ENCODE data around the gene ADCY3. TPM values are rescaled to one million over a fixed set of nuclear protein-coding genes. Genes with fewer than 3 reads are reported as not detected.

ADCY3 gene
- polyA plus RNA-seq (2014; cell fraction: cytosol; rRNA removed): 21.3 and 27.5 TPM in 2 replicates
- polyA plus RNA-seq (2014; cell fraction: nucleus; rRNA removed): 76.3 and 141 TPM in 2 replicates

- DNase-seq (ENCODE audit: low spot score): peak; percentile 33
Observed at GRCh38 chr2:24920098-24920808, at the start of gene ADCY3. ADCY3 (minus strand) TSS chr2:24920237; CDS start chr2:24918987, 1,250 bp downstream.

- no peak for DNase-seq (ENCODE audit: low spot score)
Observed at GRCh38 chr2:24969784-24970183, 49.7 kb upstream of the ADCY3 start.

- no peak for DNase-seq (ENCODE audit: low spot score)
Observed at GRCh38 chr2:24961903-24962302, 41.9 kb upstream of the ADCY3 start.

GRCh38 chr2:24959761-24960160 is 39.7 kb upstream of the ADCY3 start:
- DNase-seq (ENCODE audit: low spot score): no peak

DNA sequence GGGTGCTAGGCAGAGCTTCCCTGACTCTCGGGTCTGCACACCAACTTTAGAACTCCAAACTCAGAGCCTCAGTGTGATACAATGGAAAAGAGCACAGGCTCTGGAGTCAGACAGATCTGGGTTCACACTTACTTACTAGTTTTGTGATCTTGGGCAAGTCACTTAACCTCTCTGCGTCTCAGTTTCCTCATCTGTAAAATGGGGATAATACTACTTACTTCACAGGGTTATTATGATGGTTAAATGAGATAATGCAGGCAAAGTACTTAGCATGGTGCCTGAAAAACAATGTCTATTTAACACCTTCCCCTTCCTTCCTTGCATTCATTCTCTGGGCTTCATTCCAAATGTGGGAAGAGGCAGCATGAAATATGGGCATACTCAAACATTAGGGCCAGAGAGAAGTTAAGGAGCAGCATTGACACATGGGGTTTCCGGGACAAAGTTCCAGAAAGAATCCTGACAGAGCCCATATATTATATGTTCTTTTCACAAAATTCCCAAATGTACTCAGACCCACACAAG is 38.4 kb upstream of the ADCY3 start:
- DNase-seq (ENCODE audit: low spot score): no peak

- DNase-seq (ENCODE audit: low spot score): no peak
Observed at GRCh38 chr2:24957976-24958375, 37.9 kb upstream of the ADCY3 start.

- DNase-seq (ENCODE audit: low spot score): no peak
Observed at GRCh38 chr2:24957221-24957620, 37.2 kb upstream of the ADCY3 start.

GRCh38 chr2:24955921-24956320 is 35.9 kb upstream of the ADCY3 start:
- DNase-seq (ENCODE audit: low spot score): no peak

DNA sequence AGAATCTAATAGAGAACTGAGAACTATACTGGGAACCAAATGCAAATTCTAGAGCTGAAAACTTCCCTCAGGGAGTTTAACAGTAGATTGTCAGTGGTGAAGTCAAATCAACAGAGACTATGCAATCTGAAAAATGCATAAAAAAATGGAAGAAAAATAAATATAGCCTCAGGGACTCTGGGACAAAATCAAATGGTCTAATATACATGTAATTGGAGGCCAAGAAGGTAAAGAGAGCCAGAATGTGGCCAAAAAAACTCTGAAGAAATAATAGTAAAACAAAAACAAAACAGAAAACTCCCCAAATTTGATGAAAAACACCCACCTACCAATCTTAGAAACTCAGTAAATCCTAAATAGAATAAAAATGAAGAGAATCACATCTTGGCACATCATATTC is 35.2 kb upstream of the ADCY3 start:
- no peak for DNase-seq (ENCODE audit: low spot score)

DNA sequence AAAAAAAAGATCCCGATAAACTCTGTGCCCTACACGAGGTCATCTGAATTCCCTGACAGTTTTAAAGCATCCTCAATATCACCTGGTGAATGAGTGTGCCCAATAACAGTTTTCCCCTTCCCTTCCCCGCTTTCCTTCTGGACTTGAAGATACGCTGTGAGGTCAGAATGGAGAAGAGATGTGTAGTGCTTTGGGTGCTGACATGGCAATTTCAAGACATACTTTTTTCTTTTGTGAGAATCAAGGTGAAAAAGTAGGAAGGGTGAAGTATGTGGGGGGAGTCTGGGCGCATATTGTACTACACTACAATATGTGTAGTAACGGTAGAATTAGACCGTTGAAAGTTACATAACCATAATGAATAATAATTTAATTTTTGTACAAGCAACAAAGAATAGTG is 30.1 kb upstream of the ADCY3 start:
- no peak for DNase-seq (ENCODE audit: low spot score)

DNA sequence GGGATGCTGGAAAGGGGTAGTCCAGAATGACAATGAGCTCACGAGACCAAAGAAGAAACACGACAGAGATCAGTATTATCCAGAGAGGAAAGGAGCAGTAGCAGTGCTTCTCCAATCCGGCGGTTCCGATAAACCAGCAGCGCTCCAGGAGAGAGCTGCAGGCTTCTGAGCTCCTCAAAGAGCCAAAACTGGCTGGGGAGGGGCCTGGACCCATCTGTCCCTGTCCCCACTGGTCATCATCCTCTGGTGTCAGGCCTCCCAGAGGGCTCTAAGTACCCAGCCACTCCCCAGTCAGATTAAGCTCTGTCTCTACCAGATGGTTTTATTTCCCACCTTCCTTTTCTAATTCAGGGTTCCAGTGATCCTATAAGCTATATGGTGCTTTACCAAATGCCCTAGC is 28.5 kb upstream of the ADCY3 start:
- DNase-seq (ENCODE audit: low spot score): no peak

- DNase-seq (ENCODE audit: low spot score): no peak
Observed at GRCh38 chr2:24947561-24948157, 27.6 kb upstream of the ADCY3 start.

DNA sequence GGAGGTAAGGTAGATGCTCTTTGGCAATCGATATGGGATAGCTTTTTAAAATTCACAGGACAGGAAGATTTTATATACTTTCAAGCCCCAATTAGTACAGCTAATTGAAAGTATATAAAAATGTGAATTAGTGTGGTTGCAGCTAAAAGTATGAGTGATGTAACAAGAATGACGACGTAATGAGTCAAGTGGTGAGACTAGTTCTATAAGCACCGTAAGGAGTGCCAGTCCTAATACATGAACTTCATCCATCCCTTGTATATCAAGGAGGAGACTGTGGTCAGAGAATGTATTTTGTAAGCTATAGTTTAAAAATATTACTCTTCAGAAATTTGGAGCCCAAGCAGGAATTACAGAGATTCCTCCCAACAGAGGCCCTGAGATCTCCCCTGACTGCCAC is 25.9 kb upstream of the ADCY3 start:
- no peak for DNase-seq (ENCODE audit: low spot score)

DNA sequence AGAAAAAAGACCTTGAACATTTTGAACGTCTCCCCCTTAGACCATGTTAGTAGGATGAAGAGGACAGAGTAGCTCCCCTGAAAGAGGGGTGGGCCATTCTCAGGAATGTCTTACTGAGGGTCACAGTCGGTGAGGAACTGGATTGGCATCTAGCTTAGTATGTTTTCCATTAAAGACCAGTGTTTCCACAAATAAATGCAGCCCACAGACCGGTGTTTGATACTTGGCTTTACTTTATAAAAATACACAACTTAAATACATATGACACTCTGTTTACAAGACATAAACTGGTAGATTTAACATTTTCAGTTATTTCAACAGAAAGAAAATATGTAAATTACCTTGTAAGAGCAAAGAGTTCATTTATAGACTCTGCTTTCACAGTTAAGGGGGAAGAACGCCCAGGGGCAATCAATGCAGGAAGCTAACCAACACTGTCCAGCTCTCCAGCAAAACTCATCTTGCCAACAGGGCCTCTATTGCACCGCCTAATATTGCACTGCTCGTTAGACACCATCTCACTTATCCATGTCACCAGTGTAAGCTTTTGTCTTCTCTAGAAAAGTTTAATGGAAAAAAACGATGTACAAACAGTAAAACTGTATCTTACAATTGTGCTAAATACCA is 23.5 kb upstream of the ADCY3 start:
- no peak for DNase-seq (ENCODE audit: low spot score)

DNA sequence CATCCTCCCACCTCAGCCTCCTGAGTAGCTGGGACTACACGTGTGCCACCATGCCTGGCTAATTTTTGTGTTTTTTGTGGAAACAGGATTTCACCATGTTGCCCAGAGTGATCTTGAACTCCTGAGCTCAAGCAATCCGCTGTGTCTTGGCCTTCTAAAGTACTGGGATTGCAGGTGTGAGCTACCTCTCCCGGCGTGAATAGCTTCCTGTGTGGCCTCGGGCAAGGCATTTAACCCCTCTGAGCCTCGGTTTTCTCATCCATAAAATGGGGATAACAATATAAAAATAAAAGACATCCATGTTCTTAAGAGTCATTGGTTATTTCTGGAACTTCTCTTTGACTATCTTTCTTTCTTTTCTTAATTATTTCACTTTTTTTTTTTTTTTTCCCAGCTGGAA is 19.3 kb upstream of the ADCY3 start:
- DNase-seq (ENCODE audit: low spot score): no peak

DNA sequence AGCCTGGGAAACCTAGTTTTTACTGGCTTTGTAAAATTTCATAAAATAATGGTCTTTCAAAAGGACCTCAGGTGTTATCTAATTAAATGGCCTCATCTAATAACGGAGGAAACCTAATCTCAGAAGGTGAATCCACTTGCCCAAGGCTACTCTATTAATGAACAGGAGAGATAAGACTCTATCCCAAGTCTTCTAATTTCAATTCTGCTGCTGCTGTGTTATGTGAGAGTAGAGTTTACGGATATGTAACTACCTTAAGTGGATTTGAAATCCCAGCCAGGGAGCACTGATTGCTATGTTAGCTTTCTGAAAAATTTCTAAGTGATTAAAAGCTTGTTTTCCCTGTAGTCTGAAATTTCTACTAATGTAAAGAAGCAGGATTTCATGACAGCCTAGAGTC is 17.2 kb upstream of the ADCY3 start:
- DNase-seq (ENCODE audit: low spot score): no peak

DNA sequence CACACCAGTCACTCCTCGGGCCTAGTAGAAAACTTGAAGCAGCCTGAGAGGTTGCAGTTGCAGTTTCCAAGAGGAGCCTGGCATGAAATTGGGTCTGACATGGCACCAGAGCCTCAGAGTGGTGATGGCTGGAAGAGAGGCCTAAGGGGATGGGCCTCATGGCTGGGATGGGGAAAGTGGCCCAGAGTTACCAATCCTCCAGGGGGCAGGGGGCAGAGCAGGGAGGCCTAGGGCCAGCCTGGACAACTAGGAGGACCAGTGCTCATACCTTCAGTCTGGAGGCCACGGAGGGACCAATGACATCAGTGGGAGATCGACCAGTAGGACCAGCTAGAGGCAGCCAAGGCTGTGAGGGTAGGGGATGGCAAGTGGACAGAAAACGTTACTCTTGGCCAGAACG is 15.1 kb upstream of the ADCY3 start:
- no peak for DNase-seq (ENCODE audit: low spot score)

DNA sequence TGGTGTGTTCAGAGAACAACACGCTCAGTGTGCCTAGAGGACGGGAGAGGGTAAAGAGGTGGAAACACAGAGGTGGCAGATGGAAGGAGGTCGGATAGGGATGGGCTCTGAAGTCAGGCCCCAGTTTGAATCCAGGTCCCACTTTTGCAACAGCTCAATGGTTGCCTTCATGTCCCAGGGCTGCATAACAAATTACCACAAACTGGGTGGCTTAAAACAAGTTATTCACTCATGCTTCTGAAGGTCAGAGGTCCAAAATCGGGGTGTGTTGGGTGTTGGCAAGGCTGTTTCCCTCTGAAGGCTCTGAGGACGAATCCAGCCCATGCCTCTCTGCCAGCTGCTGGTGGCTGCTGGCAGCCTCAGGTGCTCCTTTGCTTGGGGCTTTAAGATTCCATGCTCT is 12.7 kb upstream of the ADCY3 start:
- DNase-seq (ENCODE audit: low spot score): no peak

DNA sequence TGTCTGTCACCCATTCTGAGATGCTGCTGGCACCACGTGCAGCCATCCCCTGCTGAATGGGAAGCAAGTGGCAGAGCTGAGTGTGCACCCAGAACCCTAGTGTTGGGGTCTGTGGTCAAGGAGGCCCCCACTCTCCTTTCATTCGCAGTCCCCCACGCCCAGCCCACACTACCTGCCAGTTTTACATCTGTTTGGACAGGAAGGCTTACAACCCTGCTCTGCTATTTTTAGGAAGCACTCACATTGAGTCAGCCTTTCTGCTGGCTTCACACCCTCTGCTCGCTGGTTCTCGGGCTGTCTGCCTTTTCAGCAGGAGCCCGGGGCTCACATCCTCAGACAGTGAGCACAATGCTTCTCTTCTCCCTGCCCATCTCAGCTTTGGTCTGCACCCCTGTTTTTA is 10.7 kb upstream of the ADCY3 start:
- no peak for DNase-seq (ENCODE audit: low spot score)

DNA sequence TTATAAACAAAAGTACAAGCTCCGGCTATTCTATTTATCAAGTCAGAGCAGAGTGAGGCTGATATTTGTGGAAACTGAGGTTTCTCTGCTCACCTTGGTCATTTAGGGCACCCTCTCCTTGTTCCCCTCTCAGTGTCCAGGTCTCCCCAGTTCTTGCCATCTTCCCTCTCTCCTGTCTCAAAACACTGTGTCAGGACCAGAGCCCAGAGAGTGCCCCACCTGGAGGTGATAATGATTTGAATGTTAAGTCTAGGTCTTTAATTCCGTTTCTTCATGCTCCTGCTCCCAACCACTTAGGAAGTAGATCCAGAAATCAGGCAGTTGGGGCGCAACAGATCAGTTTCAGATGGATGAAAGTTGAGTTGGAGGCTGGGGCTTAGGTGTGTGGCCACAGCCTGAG is 9.2 kb upstream of the ADCY3 start:
- no peak for DNase-seq (ENCODE audit: low spot score)

DNA sequence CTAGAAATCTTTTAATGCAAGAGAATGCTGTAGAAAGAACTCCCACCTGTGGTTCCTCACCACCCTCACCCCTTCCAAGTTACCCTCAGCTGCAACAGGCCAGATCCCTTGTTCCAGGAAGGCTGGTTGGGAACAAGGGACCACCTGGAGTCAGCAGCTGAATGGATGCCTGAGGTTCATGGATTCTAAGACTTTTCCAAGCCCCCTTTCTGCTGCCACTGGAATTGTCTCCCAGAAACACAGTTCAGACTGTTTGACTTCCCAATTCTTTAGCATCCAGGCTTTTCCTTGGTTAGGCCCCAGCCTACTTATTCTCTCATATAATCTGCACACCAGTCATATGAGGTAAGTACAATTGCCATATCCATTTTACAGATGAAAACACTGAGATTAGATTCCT is 8.0 kb upstream of the ADCY3 start:
- no peak for DNase-seq (ENCODE audit: low spot score)

DNA sequence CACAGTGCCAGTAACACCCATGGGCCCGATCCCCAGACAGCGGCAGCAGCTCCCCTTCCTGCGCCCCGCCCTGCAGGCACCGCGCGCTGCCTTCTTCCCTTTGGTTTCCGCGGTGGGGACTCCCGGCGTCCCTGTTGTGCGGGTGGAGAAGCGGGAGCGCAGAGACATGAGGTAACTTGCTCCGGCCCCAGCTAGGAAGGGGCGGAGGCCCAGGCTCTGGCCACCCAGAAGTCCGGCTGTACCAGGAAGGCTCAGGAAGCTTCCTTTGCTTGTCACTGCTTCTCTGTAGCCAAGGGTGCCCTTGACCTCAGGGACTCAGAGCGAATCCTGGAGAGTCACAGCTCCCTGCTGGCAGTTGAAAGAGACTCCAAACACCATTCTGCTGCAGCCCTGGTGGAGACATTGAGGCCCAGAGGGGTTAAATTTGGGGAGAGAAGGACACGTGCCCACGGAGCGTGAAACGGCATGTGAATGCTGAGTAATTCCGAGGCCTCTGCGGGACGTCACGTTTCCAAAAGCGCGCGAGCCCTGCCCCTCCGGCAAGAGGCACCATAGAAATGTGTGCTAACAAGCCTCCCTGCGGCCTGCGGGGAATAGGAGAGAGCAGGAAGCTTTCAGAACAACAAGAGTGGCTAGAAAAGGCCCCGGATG is 6.7 kb upstream of the ADCY3 start:
- no peak for DNase-seq (ENCODE audit: low spot score)

Data from SK-N-DZ (cell line).